ENCODE measurements around the gene TAOK3.
A peak's percentile ranks its signal among the peaks of the same experiment; 100 is the strongest.
"Not testable (repeated sequence)": the region's sequence is repeated elsewhere in the genome, so short reads cannot be mapped to it uniquely, and the experiment has no call there.

TAOK3 gene

DNA sequence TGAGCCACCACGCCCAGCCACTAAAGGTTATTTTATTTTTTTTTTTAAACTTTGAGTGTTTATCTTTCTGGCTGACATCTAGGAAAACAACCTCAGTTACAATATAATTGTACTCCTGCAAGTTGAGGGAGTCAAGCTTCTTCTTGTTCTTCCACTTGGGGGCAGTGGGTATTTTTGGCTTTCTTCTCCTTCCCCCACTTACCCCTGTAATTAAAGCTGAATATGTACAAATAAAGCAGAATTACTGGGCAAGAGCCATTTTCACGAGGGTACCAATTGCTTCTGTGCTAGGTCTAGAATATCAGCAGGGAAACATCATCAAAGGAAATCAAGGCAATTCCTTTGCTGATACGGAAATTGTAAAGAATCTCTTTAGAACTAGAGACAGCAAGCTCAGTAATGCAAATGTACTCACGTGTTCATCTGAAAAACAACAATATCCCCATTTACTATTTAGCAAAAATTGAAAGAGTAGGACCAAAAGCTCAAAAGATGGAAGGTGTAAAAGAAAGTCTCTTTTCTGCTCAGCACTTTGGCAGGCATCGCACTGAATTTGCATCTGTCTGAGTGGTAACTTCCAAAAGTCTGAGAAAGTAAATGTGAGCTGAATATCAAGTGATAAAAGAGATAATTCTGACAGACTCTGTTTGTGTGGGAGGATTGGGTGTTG, 72.8 kb downstream of the TAOK3 start:
- peak; percentile 27 for DNase-seq (ENCODE audit: low read depth, low spot score)

DNA sequence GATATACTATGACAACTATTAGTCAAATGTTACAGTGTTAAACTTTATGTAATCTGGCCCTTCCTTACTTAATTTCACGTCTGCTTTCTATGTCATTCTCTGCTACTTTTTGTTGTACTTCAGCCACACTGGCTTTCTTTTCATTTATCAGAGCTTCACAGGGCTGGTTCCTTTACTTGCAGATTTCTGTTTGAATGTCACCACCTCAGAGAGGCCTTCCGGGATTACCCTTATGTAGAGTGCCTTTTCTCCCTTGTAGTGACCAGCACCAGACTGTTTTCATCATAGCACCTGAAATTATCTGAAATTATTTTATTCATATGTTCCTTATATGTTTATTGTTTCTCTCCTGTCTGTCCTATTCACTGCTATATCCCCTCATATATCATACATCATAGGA, 75.4 kb downstream of the TAOK3 start:
- no peak for DNase-seq (ENCODE audit: low read depth, low spot score)

DNA sequence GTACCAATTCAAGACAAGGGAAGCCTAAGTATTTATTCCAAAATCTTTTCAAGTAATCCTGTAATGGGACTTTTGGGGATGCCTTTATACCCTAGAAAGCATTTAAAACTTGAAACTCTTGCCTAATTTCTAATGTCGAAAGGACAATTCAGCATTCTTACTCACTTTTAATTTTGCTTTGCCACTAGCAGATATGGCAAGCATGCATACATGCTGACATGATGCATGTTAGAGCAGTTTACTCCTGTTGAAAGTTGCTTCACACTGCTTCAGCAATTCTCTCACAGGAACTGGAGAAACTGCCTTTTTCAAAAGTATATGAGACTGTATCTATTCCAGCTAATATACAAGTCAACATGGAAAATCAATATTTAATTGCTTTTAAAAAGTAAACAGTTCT, 79.9 kb downstream of the TAOK3 start:
- no peak for DNase-seq (ENCODE audit: low read depth, low spot score)

DNA sequence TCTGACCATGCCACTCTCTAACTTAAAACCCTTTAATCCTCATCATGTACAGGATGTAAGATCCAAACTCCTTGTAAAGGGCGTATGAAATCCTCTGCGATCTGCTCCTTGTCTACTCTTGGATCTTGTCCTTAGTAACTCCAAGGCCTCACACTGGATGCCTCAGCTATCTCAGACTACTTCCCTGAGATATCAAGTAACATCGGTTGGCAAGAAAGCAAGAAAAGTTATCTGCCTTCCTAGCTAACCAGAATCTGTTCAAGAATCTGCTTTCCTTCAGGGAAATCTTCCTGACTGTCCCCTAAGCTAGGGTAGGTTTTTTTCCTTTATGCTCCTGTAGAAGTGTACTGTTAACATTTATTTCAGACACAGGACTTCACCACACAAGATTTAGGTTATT, 82.6 kb downstream of the TAOK3 start:
- DNase-seq (ENCODE audit: low read depth, low spot score): no peak

DNA sequence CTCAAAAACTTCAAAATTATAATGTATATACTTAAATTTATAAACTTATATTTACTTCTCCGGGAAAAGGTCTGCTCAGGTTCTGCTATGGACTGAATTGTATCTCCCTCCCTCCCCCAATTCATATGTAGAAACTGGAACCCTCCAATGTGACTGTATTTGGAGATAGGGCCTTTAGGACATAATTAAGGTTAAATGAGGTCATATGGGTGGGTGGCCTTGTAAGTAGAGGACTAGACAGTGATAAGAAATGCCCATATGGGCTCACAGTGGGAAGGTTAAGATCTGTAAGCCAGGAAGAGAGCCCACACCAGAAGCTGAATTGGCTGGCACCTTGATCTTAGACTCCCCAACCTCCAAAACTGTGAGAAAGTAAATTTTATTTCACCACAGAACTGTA, 84.5 kb downstream of the TAOK3 start:
- no peak for DNase-seq (ENCODE audit: low read depth, low spot score)

DNA sequence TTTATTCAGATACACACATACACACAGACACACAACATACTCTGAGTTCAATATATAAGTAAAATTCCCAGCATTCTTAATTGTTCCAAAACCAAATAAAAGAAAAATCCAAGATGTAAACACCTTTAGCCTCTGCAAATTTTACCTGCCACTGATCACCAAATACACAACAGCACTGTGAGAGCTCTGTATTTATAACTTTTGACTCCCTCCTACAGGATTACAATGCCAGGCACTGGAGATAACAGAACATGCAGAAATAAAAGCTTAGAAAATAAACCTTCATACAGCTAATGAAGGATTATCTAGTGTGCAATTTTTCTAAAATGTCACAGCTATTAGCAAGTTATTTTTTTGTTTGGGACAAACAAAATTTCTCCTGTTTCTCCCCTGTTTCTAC, 85.0 kb downstream of the TAOK3 start:
- DNase-seq (ENCODE audit: low read depth, low spot score): no peak

DNA sequence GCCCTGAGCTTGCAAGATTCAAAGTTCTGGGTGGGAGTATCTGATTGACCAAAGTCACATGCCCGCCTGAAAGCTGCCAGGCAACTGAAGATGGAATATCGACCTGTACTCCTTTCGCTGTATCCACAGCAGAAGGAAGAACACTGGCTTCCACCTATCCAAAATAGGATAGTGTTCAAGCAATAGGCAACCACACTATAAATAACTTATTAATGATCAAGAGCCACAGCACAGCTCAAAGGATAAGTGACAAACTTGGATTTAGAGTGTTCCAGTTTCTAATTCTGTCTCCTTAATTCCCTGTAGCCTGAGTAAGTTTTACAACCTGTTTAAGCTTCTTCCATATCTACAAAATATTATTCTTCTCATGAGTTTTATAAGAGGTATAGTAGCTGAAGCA, 89.9 kb downstream of the TAOK3 start:
- no peak for DNase-seq (ENCODE audit: low read depth, low spot score)

DNA sequence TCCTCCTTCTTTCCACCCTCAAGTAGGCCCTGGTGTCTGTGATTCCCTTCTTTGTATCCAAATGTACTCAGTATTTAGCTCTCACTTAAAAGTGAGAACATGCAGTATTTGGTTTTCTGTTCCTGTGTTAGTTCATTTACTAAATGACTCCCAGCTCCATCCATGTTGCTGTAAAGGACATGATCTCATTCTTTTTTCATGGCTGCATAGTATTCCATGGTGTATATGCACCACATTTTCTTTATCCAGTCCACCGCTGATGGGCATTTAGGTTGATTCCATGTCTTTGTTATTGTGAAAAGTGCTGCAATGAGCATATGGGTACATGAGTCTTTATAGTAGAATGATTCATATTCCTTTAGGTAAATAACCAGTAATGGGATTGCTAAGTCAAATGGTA, 94.4 kb downstream of the TAOK3 start:
- not testable (repeated sequence) for DNase-seq (ENCODE audit: low read depth, low spot score)

DNA sequence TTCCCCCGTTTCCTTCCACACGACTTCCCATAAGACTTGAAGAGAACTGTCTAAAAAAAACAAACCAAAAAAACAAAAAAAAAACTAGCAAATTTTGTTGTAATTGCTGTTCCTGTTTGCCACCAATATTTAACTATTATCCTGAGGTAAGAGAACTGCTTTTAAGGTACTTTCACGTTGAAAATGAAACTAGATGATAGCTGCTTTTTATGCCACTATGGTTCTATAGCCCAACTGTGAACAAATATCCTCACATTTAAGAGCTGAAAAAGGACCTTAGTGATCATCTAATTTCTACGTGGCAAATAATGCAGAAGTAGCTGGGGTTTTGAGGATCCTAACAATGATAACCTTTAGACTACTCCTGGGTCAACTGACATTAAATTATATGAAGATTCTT, 98.6 kb downstream of the TAOK3 start:
- DNase-seq (ENCODE audit: low read depth, low spot score): no peak

DNA sequence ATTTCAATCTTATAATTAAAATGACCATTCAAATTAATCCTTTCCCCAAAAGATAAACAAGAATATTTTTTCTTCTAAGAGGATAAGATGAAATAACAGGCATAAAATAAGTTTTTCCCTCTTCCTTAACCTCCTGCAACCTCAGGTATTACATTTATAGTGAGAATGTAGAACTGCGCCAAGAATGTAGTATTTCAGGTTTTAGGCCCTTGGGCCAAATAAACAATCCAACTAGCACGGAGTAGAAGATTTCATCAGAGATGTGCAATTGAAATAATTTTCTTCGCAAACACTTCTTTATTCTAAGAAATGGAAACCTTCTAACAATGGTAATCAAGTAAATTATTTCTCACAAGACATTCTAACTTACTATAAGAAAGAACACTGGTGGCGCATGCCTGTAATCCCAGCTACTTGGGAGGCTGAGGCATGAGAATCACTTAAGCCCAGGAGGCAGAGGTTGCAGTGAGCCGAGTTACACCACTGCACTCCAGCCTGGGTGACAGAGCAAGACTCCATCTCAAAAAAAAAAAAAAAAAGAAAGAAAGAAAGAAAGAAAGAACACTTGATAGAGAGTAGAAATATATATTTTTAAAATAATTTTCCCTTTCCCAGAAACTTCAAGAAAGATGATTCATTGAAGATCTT, 100.8 kb downstream of the TAOK3 start:
- no peak for DNase-seq (ENCODE audit: low read depth, low spot score)

DNA sequence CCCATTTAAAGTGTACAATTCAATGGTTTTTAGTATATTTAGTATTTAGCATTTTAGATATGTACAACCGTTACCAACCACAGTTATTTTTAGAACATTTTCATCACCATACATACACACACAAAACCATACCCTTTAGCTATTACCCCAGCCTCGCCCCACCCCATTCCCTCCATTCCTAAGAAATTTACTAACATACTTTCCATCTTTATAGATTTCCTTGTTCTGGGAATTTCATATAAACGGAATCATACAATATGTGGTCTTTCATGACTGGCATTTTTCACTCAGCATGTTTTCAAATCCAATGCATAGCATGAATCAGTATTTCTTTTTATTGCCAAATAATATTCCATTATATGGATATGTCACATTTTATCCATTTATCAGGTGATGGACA, 101.5 kb downstream of the TAOK3 start:
- DNase-seq (ENCODE audit: low read depth, low spot score): no peak

DNA sequence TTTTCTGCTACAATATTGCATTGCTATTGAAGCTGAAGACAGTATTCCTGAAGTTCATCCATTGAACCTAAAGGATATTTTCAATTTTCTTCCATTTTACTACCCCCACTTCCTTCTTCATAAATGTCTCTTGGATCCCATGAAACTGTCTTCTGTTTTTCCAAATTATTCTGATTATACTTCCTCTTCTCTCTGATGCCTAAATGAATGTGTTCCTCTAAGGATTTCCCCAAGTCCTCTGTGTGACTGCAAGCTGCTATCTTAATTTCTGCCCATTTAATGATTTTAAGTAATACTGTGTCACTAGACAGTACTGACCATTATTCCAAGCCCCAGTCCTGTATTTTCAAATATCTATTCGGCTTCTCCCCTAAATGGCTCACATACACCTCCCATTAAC, 102.9 kb downstream of the TAOK3 start:
- no peak for DNase-seq (ENCODE audit: low read depth, low spot score)

DNA sequence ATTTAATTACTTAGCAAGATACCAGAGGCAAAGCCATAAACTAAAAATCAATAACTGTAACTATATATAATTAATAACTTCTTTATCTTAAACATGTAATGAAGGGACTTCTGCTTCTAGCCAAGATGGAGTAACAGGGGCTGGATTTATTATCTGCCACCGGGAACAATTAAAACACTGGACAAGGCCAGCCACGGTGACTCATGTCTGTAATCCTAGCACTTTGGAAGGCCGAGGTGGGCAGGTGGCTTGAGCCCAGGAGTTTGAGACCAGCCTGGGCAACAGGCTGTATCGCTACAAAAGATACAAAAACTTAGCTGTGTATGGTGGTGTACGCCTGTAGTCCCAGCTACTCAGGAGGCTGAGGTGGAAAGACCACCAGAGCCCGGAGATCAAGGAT, 113.6 kb downstream of the TAOK3 start:
- DNase-seq (ENCODE audit: low read depth, low spot score): peak; percentile 44

DNA sequence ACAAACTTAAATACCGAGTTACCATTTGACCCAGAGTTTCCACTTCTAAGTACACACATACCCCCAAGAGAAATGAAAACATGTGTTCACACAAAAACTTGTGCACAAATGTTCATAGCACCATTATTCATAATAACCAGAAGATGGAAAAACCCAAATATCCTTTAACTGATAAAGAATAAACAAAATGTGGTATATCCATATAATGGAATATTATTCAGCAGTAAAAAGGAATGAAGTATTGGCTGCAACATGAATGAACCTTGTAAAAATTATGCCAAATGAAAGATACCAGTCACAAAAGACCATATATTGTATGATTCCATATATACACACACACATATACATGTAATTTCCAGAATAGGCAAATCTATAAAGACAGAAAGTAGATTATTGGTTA, 116.4 kb downstream of the TAOK3 start:
- DNase-seq (ENCODE audit: low read depth, low spot score): no peak

DNA sequence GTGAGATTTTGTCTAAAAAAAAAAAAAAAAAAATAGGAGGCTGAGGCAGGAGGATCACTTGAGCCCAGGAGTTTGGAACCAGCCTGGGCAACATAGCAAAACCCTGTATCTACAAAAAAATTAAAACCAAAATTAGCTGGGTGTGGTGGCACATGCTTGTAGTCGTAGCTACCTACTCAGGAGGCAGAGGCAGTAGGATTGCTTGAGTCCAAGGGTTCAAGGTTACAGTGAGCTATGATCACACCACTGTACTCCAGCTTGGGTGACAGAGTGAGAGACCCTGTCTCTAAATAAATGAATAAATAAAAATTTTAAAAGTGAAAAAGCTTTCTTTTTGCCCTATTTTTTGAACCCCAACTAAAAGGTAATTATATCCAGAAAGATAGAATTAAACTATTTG, 123.2 kb downstream of the TAOK3 start:
- DNase-seq (ENCODE audit: low read depth, low spot score): no peak

DNA sequence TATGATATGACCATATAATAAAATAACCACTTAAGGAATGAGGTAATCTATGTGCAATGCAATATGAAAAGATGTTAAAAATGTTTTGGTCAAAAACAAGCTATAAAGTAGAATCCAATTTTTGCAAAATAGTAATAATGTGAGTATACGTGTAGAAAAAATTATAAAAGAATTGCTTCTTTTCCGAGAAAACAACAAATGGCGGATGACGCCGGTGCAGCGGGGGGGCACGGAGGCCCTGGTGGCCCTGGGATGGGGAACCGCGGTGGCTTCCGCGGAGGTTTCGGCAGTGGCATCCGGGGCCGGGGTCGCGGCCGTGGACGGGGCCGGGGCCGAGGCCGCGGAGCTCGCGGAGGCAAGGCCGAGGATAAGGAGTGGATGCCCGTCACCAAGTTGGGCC, 126.8 kb downstream of the TAOK3 start:
- not testable (repeated sequence) for DNase-seq (ENCODE audit: low read depth, low spot score)

DNA sequence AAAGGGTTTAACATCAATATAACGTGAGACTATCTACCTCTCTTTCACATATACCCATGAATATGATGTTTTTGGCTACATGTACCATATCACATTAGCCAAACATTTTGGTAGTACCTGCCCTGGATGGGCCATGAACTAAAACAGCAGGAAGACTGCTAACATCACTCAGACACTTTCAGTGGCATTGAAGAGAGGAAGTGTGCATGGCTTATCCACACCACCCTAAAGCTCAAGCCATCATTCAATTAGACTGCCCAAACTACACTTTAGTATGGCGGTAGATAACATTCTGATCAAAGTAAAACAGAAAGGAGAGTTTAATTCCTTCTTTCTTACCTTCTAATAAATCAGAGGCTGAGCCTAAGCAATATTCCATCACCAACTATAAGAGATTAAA, 133.8 kb downstream of the TAOK3 start:
- DNase-seq (ENCODE audit: low read depth, low spot score): no peak

DNA sequence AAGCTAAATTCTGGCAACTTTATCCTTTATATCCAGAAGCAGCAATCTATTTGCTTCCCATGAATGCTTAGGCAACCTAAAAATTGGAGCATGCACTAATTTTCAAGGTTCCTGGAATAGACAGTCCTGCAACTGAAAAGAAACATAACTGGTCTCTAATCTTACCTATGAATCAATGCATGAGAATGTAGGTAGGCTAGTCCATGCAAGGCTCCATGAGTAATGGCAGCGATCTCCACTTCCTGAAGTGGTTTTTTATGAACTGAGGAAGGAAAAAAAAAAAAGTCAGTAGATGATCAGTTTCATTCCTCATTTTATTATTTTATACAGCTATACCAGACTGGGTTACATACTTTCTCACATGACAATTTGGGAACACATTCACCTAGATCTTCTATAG, 134.8 kb downstream of the TAOK3 start:
- peak; percentile 35 for DNase-seq (ENCODE audit: low read depth, low spot score)

DNA sequence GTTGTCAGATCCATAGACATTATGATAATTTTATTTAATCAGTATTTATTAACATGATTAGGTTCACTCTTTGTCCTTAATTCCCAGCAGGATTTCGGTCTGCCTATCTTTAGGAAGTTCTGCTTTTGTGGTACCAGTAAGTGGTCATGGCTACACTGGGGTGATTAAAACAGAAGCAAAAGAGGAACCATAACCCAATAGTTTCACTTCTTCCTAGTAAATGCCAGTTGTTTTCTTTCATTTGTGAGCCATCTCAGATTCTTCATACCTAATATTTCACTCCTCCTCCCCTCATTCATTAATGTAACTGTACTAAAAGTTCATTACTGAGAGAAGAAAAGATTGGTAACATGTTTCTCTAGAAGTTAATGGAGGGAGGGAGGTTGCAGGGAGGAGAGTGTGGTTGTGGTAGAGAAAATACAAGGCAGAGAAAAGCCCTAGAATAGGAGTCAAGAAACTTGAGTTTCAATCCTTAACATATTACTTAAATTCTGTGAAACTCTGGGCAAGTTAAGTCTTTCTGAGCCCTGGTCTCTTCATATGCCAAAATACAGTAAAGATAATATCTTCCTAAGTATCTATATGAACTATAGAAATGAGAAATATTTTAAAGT, 135.5 kb downstream of the TAOK3 start:
- DNase-seq (ENCODE audit: low read depth, low spot score): no peak

DNA sequence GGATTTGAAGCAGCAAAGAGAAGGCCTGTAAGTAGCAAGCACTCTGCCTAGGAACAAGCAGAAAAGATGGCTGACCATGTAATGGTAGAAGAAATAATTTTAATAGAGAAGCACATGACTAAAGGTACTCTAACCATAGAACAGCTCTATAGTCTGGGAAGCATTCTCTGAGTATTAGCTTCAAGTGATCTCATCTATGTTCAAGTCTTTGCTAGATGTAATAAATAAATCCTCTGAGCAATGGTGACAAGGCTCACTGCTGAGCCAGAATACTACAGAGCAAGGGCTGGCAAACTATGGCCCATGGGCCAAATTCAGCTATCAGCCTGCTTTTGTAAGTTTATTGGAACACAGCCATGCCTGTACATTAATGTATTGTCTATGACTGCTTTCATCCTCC, 152.0 kb downstream of the TAOK3 start:
- DNase-seq (ENCODE audit: low read depth, low spot score): no peak

DNA sequence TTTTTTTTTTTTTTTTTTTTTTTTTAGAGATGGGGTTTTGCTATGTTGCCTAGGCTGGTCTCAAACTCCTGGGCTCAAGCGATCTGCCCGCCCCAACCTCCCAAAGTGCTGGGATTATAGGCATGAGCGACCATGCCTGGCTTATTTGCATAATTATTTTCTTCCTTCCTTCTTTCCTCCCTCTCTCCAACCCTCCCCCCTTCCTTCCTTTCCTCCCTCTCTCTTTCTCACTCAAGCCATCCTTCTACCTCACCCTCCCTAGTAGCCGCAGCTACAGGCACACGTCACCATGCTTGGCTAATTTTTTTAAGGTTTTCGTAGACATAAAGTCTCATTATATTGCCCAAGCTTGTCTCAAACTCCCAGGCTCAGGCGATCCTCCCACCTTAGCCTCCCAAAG, 152.9 kb downstream of the TAOK3 start:
- DNase-seq (ENCODE audit: low read depth, low spot score): no peak

DNA sequence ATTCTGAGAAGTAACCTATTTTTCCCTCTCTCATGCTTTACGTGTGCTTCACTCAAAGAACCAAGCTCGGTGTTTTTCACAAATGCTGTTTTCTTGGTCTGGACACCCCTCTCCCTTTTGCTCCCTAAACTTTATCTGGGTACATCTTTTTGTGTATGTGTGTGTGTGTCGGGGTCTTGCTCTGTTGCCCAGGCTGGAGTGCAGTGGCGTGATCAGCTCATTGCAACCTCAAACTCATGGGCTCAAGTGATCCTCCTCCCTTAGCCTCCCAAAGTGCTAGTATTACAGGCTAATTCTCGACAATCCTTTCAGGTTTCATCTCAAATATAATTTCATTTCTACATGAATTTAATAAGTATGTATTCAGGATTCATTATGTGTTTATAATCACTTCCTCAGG, 153.6 kb downstream of the TAOK3 start:
- no peak for DNase-seq (ENCODE audit: low read depth, low spot score)

DNA sequence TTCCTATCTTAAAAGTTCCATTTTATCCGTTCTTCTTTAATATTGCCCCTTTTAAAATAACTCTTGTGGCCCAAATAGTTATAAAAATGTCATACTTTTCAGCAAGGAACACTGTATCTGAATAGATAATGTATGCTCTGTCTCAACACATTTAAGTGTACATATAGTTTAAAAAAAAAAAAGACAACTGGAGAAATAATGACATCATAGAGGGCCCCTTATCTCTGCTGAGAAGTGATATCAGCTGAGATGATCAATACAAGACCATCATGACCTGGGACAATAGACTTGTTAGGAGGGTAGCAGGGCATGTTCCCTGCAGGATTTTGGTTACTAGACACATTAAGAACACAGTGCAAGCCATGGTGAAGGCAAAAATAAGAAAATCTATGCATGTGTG, 159.3 kb downstream of the TAOK3 start:
- no peak for DNase-seq (ENCODE audit: low read depth, low spot score)
